K562 (cell line): ENCODE measurements around the gene NKG7. TPM values are rescaled to one million over a fixed set of nuclear protein-coding genes. Genes with fewer than 3 reads are reported as not detected.

Experiments used
- ATF7 ChIP-seq: fragments of 450-650 bp; IDR thresholded peaks from 2 replicates; pipeline ENCODE4 v1.7.1; 2014; ENCODE audit warnings: mild to moderate bottlenecking, moderate library complexity
- CEBPZ ChIP-seq: fragments of 150-350 bp; IDR thresholded peaks from 2 replicates; pipeline ENCODE4 v1.6.1; 2014; ENCODE audit warnings: low read depth, mild to moderate bottlenecking, low read length, borderline replicate concordance
- CREB1 ChIP-seq, 2 experiments: sonication (generic) in 1 of 2; formaldehyde crosslinking in 1 of 2; IDR thresholded peaks; 2 replicates each; pipeline versions ENCODE4 v1.6.1 to v1.8.0; 2012 to 2022; ENCODE audit warnings: inconsistent platforms in 1 of 2, mild to moderate bottlenecking in 1 of 2, missing genetic modification reagents in 1 of 2, moderate library complexity in 1 of 2
- EHMT2 ChIP-seq: fragments of 450-650 bp; IDR thresholded peaks from 2 replicates; pipeline ENCODE4 v1.6.1; 2018; ENCODE audit warnings: antibody characterized with exemption
- FOSL1 ChIP-seq: fragments of 200-800 bp; sonication (Bioruptor generic); conservative IDR thresholded peaks from 2 replicates; pipeline ENCODE4 v1.6.1; 2016; ENCODE audit warnings: missing genetic modification characterization, missing compliant biosample characterization
- HES1 ChIP-seq: fragments of 450-650 bp; IDR thresholded peaks from 2 replicates; pipeline ENCODE4 v1.6.1; 2016; ENCODE audit warnings: low read depth, mild to moderate bottlenecking, moderate library complexity
- LEF1 ChIP-seq: fragments of 450-650 bp; IDR thresholded peaks from 2 replicates; pipeline ENCODE4 v1.6.1; 2016; ENCODE audit warnings: mild to moderate bottlenecking
- MAZ ChIP-seq, 2 experiments: fragments of 450-650 bp in 1 of 2; sonication (generic) in 1 of 2; formaldehyde crosslinking; IDR thresholded peaks in 1 of 2; conservative IDR thresholded peaks in 1 of 2; 2 replicates each; pipeline versions ENCODE4 v1.4.0 to v1.5.0; 2020; ENCODE audit warnings: mild to moderate bottlenecking in 1 of 2, missing genetic modification reagents in 1 of 2
- MLX ChIP-seq, 2 experiments: fragments of 450-650 bp in 1 of 2; sonication (generic) in 1 of 2; formaldehyde crosslinking; conservative IDR thresholded peaks; 2 replicates each; pipeline versions ENCODE4 v1.4.0 to v1.8.1; 2020 to 2022; ENCODE audit warnings: mild to moderate bottlenecking in 1 of 2, missing genetic modification reagents in 1 of 2
- PHF8 ChIP-seq: fragments of 200-600 bp; sonication (generic); IDR thresholded peaks from 2 replicates; pipeline ENCODE4 v1.6.1; 2012; ENCODE audit warnings: mixed run types, mild to moderate bottlenecking, inconsistent platforms, low read length, moderate library complexity, borderline replicate concordance
- RAD51 ChIP-seq: fragments of 450-650 bp; IDR thresholded peaks from 2 replicates; pipeline ENCODE4 v1.7.1; 2016; ENCODE audit warnings: low read depth, mild to moderate bottlenecking, borderline replicate concordance
- SMARCA5 ChIP-seq: fragments of 450-650 bp; IDR thresholded peaks from 2 replicates; pipeline ENCODE4 v1.6.1; 2016
- ZBTB17 ChIP-seq: fragments of 450-650 bp; formaldehyde crosslinking; IDR thresholded peaks from 2 replicates; pipeline ENCODE4 v1.4.0; 2020; ENCODE audit warnings: mild to moderate bottlenecking
- ZNF133 ChIP-seq: fragments of 250-450 bp; sonication (Bioruptor Pico); IDR thresholded peaks from 2 replicates; pipeline ENCODE4 v1.4.0; 2020; ENCODE audit warnings: mild to moderate bottlenecking
- ZNF263 ChIP-seq: sonication (generic); formaldehyde crosslinking; IDR thresholded peaks from 2 replicates; pipeline ENCODE4 v1.8.0; 2022; ENCODE audit warnings: mild to moderate bottlenecking, missing genetic modification reagents, borderline replicate concordance
- ZNF277 ChIP-seq: fragments of 250-450 bp; sonication (Bioruptor Pico); IDR thresholded peaks from 2 replicates; pipeline ENCODE4 v1.8.0; 2022; ENCODE audit warnings: inconsistent platforms, mild to moderate bottlenecking, moderate library complexity, borderline replicate concordance
- polyA plus RNA-seq, 8 experiments: library from polyadenylated mRNA; depleted of rRNA in 4 of 8; stranded (reverse) in 5 of 8; unstranded in 3 of 8; fragments of >200 nt; fragmentation: Nextera tagmentation in 2 of 8; fragmentation: Illumina TruSeq in 1 of 8; extraction: Ambion mirVana in 2 of 8; extraction: Trizol in 1 of 8; gene quantifications; 2 replicates each; pipeline versions ENCODE4 v1.2.1 to v1.2.3, GENCODE V29; 2011 to 2014; ENCODE audit warnings: inconsistent platforms in 1 of 8, missing spikeins in 1 of 8
- total RNA-seq, 7 experiments: library from RNA; depleted of rRNA in 6 of 7; stranded (reverse); fragments of >200 nt in 6 of 7; fragmentation: Illumina TruSeq in 2 of 7; extraction: Trizol in 2 of 7; gene quantifications; 2 replicates each; pipeline versions ENCODE4 v1.2.1 to v1.2.3, GENCODE V29; 2011 to 2021; ENCODE audit warnings: low replicate concordance in 1 of 7

The NKG7 gene
- total and polyA plus RNA-seq, 9 of the 15 experiments (the other 6 are each of a cell fraction or from before 2014, with no cell fraction given) = 0.30 to 0.70 (median 0.51) TPM; not detected in 2

GRCh38 chr19:51407511-51408131 lies 35.2 kb upstream of the NKG7 start (continued):
- TF ChIP-seq HES1 = no peak
- TF ChIP-seq EHMT2 = no peak
- TF ChIP-seq LEF1 = no peak
- peak; percentile 66; the same call in 1 of the 2 replicates for TF ChIP-seq ZNF263 (CRISPR knock-in tag)
- no peak for TF ChIP-seq ZBTB17 (CRISPR knock-in tag)
- no peak for TF ChIP-seq ZNF133 (CRISPR knock-in tag)
- no peak for TF ChIP-seq CEBPZ
- no peak for TF ChIP-seq PHF8
- TF ChIP-seq SMARCA5 = peak; percentile 62; the same call in 1 of the 2 replicates
- TF ChIP-seq CREB1 (IDR thresholded peaks at IDR 0.05) = no peak
- 0 out of 2 replicates have a peak, but pooled peaks have one; percentile 18 for TF ChIP-seq CREB1 (CRISPR knock-in tag; IDR thresholded peaks at IDR 0.05)
- TF ChIP-seq ATF7 = peak; percentile 41; the same call in 1 of the 2 replicates
- TF ChIP-seq FOSL1 (tag) = 0 out of 2 replicates have a peak, but pooled peaks have one; percentile 34
- TF ChIP-seq RAD51 = no peak
- peak in 1 of 2 experiments; percentile 51; a peak in 1 of 4 replicates for TF ChIP-seq MAZ (CRISPR knock-in tag; conservative IDR thresholded peaks at IDR 0.05 in 1 of 2, IDR thresholded peaks at IDR 0.05 in 1 of 2)
- no peak for TF ChIP-seq ZNF277 (CRISPR knock-in tag)
- no peak for TF ChIP-seq MLX (CRISPR knock-in tag; conservative IDR thresholded peaks at IDR 0.05)
